Right lobe of liver (tissue), 5 donors: Measurements from ENCODE around the gene LENG8. TPM values are rescaled to one million over a fixed set of nuclear protein-coding genes. Genes with fewer than 3 reads are reported as not detected.

Source experiments
- small RNA-seq, 2 experiments: library from RNA; depleted of rRNA; stranded (forward); fragments of <200 nt; gene quantifications; one replicate each; pipeline ENCODE3, GENCODE V24; 2016
- total RNA-seq, 6 experiments: library from RNA; depleted of rRNA in 2 of 6; stranded (reverse); fragments of >200 nt in 2 of 6; fragmentation: NEBNext Ultra II Directional in 3 of 6; extraction: Animal tissue kit (Norgen Biotek cat#: 25700) in 3 of 6; gene quantifications; one replicate each; pipeline versions ENCODE4 v1.1.0 to v1.2.4, GENCODE V29; 2016 to 2023
- donor health status: DM: no; HTN: no; CAD: no.
- donor health status: DM: no; HTN: no; CAD: no.
- donor health status: DM: no; HTN: yes; CAD: no.
- donor health status: DM: no; HTN: yes; CAD: no.

LENG8 gene
- total RNA-seq, 6 experiments from 2014 or later, result 29.8 to 66.3 (median 41.1) TPM

Small RNAs within 50 kb of the gene (small RNA-seq; reads per million reads assigned to genes)
- gene AC245884.3, result 0 reads per million in 2 experiments

Other genes starting within 250 kb of the LENG8 start
- 100 to 1,000 TPM; 399 to 706 (median 486) TPM for gene RPS9, start 248.3 kb upstream of the LENG8 start, total RNA-seq
- gene LILRB3, start 226.2 kb upstream of the LENG8 start, total RNA-seq, result 1 to 10 TPM; 1.3 to 8.7 (median 6.2) TPM
- 1 to 10 TPM in 3 of 6 experiments, under 1 TPM in 3; 0.61 to 4.9 (median 0.98) TPM for gene LILRA6, start 206.4 kb upstream of the LENG8 start, total RNA-seq
- 10 to 100 TPM in 2 of 6 experiments, 1 to 10 TPM in 4; 2.7 to 19.7 (median 8.4) TPM for gene LILRB5, start 191.9 kb upstream of the LENG8 start, total RNA-seq
- gene LILRB2, start 168.1 kb upstream of the LENG8 start, total RNA-seq, result 1 to 10 TPM; 1.6 to 9.8 (median 3.0) TPM
- gene LILRA5, start 136.0 kb upstream of the LENG8 start, total RNA-seq, result 1 to 10 TPM in 5 of 6 experiments, under 1 TPM in 1; 0.98 to 4.3 (median 1.9) TPM
- gene LILRA4, start 110.0 kb upstream of the LENG8 start, total RNA-seq, result 1 to 10 TPM in 1 of 6 experiments, under 1 TPM in 2, not detected in 3; 0.12 to 1.2 (median 0.78) TPM
- gene LAIR1, start 84.3 kb upstream of the LENG8 start, total RNA-seq, result 10 to 100 TPM in 2 of 6 experiments, 1 to 10 TPM in 4; 2.9 to 15.3 (median 4.9) TPM
- under 1 TPM in 5 of 6 experiments, not detected in 1; 0.30 to 0.93 (median 0.35) TPM for gene TTYH1, start 33.7 kb upstream of the LENG8 start, total RNA-seq
- 1 to 10 TPM; 1.5 to 5.7 (median 3.3) TPM for gene LENG9, start 14.6 kb downstream of the LENG8 start, total RNA-seq
- 1 to 10 TPM; 1.3 to 3.7 (median 2.0) TPM for gene CDC42EP5, start 24.1 kb downstream of the LENG8 start, total RNA-seq
- gene LAIR2, start 53.6 kb downstream of the LENG8 start, total RNA-seq, result under 1 TPM in 1 of 6 experiments, not detected in 5; 0.38 TPM
- 1 to 10 TPM; 1.4 to 8.3 (median 2.4) TPM for gene LILRA2, start 124.6 kb downstream of the LENG8 start, total RNA-seq
- 1 to 10 TPM in 3 of 6 experiments, under 1 TPM in 3; 0.62 to 2.7 (median 1.0) TPM for gene LILRA1, start 144.4 kb downstream of the LENG8 start, total RNA-seq
- 10 to 100 TPM in 1 of 6 experiments, 1 to 10 TPM in 5; 1.7 to 21.9 (median 4.1) TPM for gene LILRB1, start 181.3 kb downstream of the LENG8 start, total RNA-seq
- 1 to 10 TPM; 1.9 to 9.5 (median 2.5) TPM for gene LILRB4, start 213.8 kb downstream of the LENG8 start, total RNA-seq